Measurements from ENCODE around the gene DDB1.

GRCh38 chr11:61297341-61297740 is 35.6 kb downstream of the DDB1 start:
- TF ChIP-seq CTCF (IDR thresholded peaks at IDR 0.05) (no peak), EP300 (IDR thresholded peaks at IDR 0.05) (no peak), POLR2AphosphoS5 (IDR thresholded peaks at IDR 0.05) (no peak)

Measured in esophagus muscularis mucosa (tissue), 4 donors.